K562 (cell line): Measurements from ENCODE around the gene PEX7. TPM values are rescaled to one million over a fixed set of nuclear protein-coding genes. Genes with fewer than 3 reads are reported as not detected.

Source experiments
- ATAC-seq: fragments of 200-7000 bp; cut with Tn5 transposase; 3 replicates; pipeline ENCODE4 v1.9.1; 2020; ENCODE audit warnings: moderate library complexity
- BruUV-seq: library from RNA; stranded (reverse); fragments of 400-500 nt; replicated peaks from 2 replicates; lab custom pipeline; 2021; lab: Mats Ljungman, UMichigan
- CTCF ChIA-PET: fragments of 300-600 bp; formaldehyde crosslinking; extraction: SDS; loops from one replicate; lab custom pipeline; 2021; ENCODE audit warnings: low intra/inter-chr PET ratio; lab: Yijun Ruan, JAX
- POLR2A ChIA-PET: fragments of 300-600, 350-650 bp; sonication (Branson Sonifier 250); formaldehyde crosslinking; extraction: SDS; loops from one replicate; lab custom pipeline; 2021; ENCODE audit warnings: antibody characterized with exemption, inconsistent platforms; lab: Yijun Ruan, JAX
- DNase-seq, 4 experiments: peaks; one replicate each; pipeline versions ENCODE4 v3.0.0 to v3.0.0-alpha.2; 2011 to 2018; ENCODE audit warnings: low spot score in 3 of 4, mixed read lengths in 3 of 4; ENCODE audit errors: extremely low read depth in 1 of 4
- FAIRE-seq: peaks from 2 replicates; lab custom pipeline; 2011; peaks lifted over from hg19 to GRCh38; lab: Jason Lieb, UNC
- H2AFZ ChIP-seq: 2 replicates; pipeline ENCODE4 v1.6.0; 2011; ENCODE audit warnings: low read depth, low read length, control low read depth, inconsistent platforms
- H3K27ac ChIP-seq: fragments of 200-600 bp; 3 replicates; pipeline ENCODE4 v1.8.0; 2011; ENCODE audit warnings: low read depth, mild to moderate bottlenecking, control low read depth, inconsistent platforms, low read length, moderate library complexity, mixed read lengths; ENCODE audit errors: extremely low read depth
- H3K27me3 ChIP-seq, 2 experiments: fragments of 300-600 bp in 1 of 2; 2 replicates in 1 of 2; 3 replicates in 1 of 2; pipeline versions ENCODE4 v1.6.0 to v1.8.0; 2011; ENCODE audit warnings: inconsistent platforms in 2 of 2, low read length in 2 of 2, mild to moderate bottlenecking in 1 of 2, mixed read lengths in 1 of 2, moderate library complexity in 1 of 2; ENCODE audit not compliant: control insufficient read depth in 2 of 2, insufficient read depth in 2 of 2
- H3K36me3 ChIP-seq: fragments of 300-600 bp; 3 replicates; pipeline ENCODE4 v1.8.0; 2011; ENCODE audit warnings: mild to moderate bottlenecking, low read length, inconsistent platforms; ENCODE audit not compliant: control insufficient read depth, insufficient read depth
- H3K4me1 ChIP-seq, 2 experiments: fragments of 200-600 bp in 1 of 2; replicated peaks in 1 of 2; 2 replicates in 1 of 2; 3 replicates in 1 of 2; pipeline versions ENCODE4 v1.5.1 to v1.8.0; 2011; ENCODE audit warnings: inconsistent platforms in 2 of 2, low read length in 2 of 2, mild to moderate bottlenecking in 1 of 2, mixed read lengths in 1 of 2, moderate library complexity in 1 of 2; ENCODE audit not compliant: control insufficient read depth in 2 of 2, insufficient read depth in 2 of 2
- H3K4me2 ChIP-seq: 2 replicates; pipeline ENCODE4 v1.6.1; 2011; ENCODE audit warnings: low read length, control low read depth, inconsistent platforms, mixed read lengths; ENCODE audit not compliant: insufficient read depth
- H3K4me3 ChIP-seq: fragments of 200-600 bp; sonication (generic), shearing (Covaris generic); 2 replicates; pipeline ENCODE4 v1.5.1; 2016; ENCODE audit warnings: control low read depth, inconsistent platforms
- H3K79me2 ChIP-seq: fragments of 200-600 bp; 3 replicates; pipeline ENCODE4 v1.8.0; 2011; ENCODE audit warnings: low read length, inconsistent platforms; ENCODE audit not compliant: control insufficient read depth, insufficient read depth
- H3K9ac ChIP-seq, 2 experiments: 2 replicates each; pipeline versions ENCODE4 v1.6.0 to v1.6.1; 2011; ENCODE audit warnings: low read depth in 2 of 2, low read length in 2 of 2, control low read depth in 1 of 2, inconsistent platforms in 1 of 2, mild to moderate bottlenecking in 1 of 2, mixed read lengths in 1 of 2; ENCODE audit not compliant: insufficient read depth in 1 of 2
- H3K9me1 ChIP-seq: one replicate; pipeline ENCODE4 v1.6.0; 2011; ENCODE audit warnings: inconsistent platforms, mild to moderate bottlenecking, low read length, moderate library complexity; ENCODE audit not compliant: control insufficient read depth, insufficient read depth
- H3K9me3 ChIP-seq: replicated peaks from 2 replicates; pipeline ENCODE4 v1.5.1; 2011; ENCODE audit warnings: low read depth, low read length, inconsistent platforms; ENCODE audit not compliant: control insufficient read depth, insufficient read depth
- H4K20me1 ChIP-seq: replicated peaks from 2 replicates; pipeline ENCODE4 v1.6.1; 2011; ENCODE audit warnings: low read length, inconsistent platforms, mixed read lengths; ENCODE audit not compliant: control insufficient read depth, insufficient read depth
- DIDO1 ChIP-seq: fragments of 450-650 bp; IDR thresholded peaks from 2 replicates; pipeline ENCODE4 v1.6.1; 2016; ENCODE audit warnings: low read depth, missing biosample characterization, missing genetic modification characterization
- FOS ChIP-seq: IDR thresholded peaks from 3 replicates; pipeline ENCODE4 v1.6.1; 2011; ENCODE audit not compliant: insufficient read length; ENCODE audit errors: extremely low read depth
- GTF2A2 ChIP-seq: IDR thresholded peaks from 2 replicates; pipeline ENCODE4 v1.6.1; 2016; ENCODE audit warnings: mild to moderate bottlenecking, missing genetic modification characterization, missing compliant biosample characterization
- HDGF ChIP-seq: fragments of 450-650 bp; IDR thresholded peaks from 2 replicates; pipeline ENCODE4 v1.6.1; 2016
- PRDM10 ChIP-seq: fragments of 450-650 bp; IDR thresholded peaks from 2 replicates; pipeline ENCODE4 v1.6.1; 2018; ENCODE audit not compliant: partially characterized antibody
- PTRF ChIP-seq: fragments of 450-650 bp; IDR thresholded peaks from 2 replicates; pipeline ENCODE4 v1.6.1; 2016; ENCODE audit warnings: mild to moderate bottlenecking, missing genetic modification characterization, missing compliant biosample characterization
- SMAD4 ChIP-seq: fragments of 250-450 bp; sonication (Bioruptor Pico); conservative IDR thresholded peaks from 2 replicates; pipeline ENCODE4 v1.8.0; 2021; ENCODE audit warnings: inconsistent platforms, mild to moderate bottlenecking, moderate library complexity
- TSC22D4 ChIP-seq: fragments of 450-650 bp; IDR thresholded peaks from 2 replicates; pipeline ENCODE4 v1.6.1; 2016; ENCODE audit warnings: missing genetic modification characterization, missing biosample characterization, control low read depth
- WHSC1 ChIP-seq: IDR thresholded peaks from one replicate; pipeline ENCODE4 v1.6.1; 2012; ENCODE audit warnings: low read length, control low read depth, inconsistent platforms
- WGBS: fragments of 100-300 bp; shearing (Covaris generic); methylation state at CpG from one replicate; pipeline ENCODE4 v1.1.6; 2016; ENCODE audit warnings: low coverage, mixed read lengths; ENCODE audit not compliant: insufficient coverage; ENCODE audit errors: missing lambda C conversion rate; 5-methylcytosine and 5-hydroxymethylcytosine counted together
- in situ Hi-C: fragments of 300-500 bp; cut with MboI; formaldehyde crosslinking; loops from 4 replicates; pipeline ENCODE4 v1.15.0; 2018; ENCODE audit warnings: inconsistent platforms, mixed read lengths
- intact Hi-C: fragments of 100-400 bp; cut with micrococcal nuclease; formaldehyde crosslinking; loops from 2 replicates; pipeline ENCODE4 v1.14.2; 2022
- polyA plus RNA-seq, 8 experiments: library from polyadenylated mRNA; depleted of rRNA in 4 of 8; stranded (reverse) in 5 of 8; unstranded in 3 of 8; fragments of >200 nt; fragmentation: Nextera tagmentation in 2 of 8; fragmentation: Illumina TruSeq in 1 of 8; extraction: Ambion mirVana in 2 of 8; extraction: Trizol in 1 of 8; gene quantifications; 2 replicates each; pipeline versions ENCODE4 v1.2.1 to v1.2.3, GENCODE V29; 2011 to 2014; ENCODE audit warnings: inconsistent platforms in 1 of 8, missing spikeins in 1 of 8
- total RNA-seq, 7 experiments: library from RNA; depleted of rRNA in 6 of 7; stranded (reverse); fragments of >200 nt in 6 of 7; fragmentation: Illumina TruSeq in 2 of 7; extraction: Trizol in 2 of 7; gene quantifications; 2 replicates each; pipeline versions ENCODE4 v1.2.1 to v1.2.3, GENCODE V29; 2011 to 2021; ENCODE audit warnings: low replicate concordance in 1 of 7
- TF ChIP-seq, protein P1 (sequence below): fragments of 250-450 bp; sonication (Bioruptor Pico); IDR thresholded peaks from 2 replicates; pipeline ENCODE4 v1.4.0; 2020; ENCODE audit warnings: borderline replicate concordance

The PEX7 gene
- total and polyA plus RNA-seq, 9 of the 15 experiments (the other 6 are each of a cell fraction or from before 2014, with no cell fraction given) = 1.6 to 12.9 (median 9.1) TPM

DNA sequence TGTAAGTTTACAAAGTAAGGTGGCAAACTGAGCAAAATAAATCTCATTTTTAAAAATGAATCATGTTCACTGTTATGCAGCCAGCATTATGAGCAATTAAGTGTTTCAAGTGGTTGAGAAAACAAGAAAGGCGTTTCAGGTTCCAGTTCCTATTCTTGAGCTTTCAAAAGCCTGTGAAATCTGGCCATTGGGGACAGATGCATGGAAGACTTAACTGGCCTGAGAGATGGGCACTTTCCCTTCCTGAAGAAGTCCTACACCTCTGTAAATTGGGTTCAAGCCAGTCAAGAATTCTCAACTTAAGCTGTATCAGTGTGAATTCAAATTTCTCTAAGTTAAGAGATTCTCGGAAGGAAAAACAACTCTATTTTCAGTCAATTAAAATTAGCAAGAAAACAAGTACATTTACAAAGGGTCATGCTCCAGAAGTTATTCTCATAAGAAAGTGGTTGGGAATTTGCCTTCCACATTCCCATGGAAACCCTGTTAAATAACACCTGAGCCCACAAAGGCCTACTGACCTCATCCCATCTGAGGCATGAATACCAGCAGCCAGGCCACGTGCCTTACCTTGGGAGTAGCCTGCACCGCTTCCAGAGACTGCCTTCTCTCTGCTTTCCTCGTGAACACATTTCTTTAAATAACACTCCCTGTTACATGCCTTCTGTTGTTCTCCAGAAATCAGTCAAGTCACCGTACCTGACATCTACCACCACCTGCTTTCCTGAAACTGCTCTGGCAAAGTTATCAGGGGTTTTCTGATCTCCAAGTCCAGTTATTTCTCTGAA lies 49.5 kb upstream of the PEX7 start (continued):
- no peak for TF ChIP-seq TSC22D4
- TF ChIP-seq WHSC1 = no peak
- TF ChIP-seq DIDO1 = no peak
- TF ChIP-seq FOS = no peak

DNA sequence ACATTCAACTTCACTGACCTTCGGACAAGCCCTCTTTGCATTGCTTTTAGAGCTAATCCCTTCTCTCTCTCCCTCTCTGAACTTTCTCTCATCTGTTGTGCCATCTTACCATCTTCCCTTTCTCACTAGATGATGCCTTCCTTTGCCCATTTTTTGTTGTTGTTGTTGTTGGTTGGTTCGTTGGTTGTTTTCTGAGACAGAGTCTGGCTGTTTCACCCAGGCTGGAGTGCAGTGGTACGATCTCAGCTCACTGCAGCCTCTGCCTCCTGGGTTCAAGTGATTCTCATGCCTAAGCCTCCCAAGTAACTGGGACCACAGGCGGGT lies 49.0 kb upstream of the PEX7 start:
- Histone ChIP-seq H3K4me2 (no peak overlapping the region), H3K9me3 (no peaks in the 10 kb centered on the region), H3K4me1 (peaks cover 0 to 16% of the 10 kb centered on the region in 2 experiments; a peak in 3 of 5 replicates), H3K36me3 (no peaks in the 10 kb centered on the region), H2AFZ (no peak overlapping the region), H3K27me3 (no peaks in the 10 kb centered on the region), H3K79me2 (peaks cover 86% of the 10 kb centered on the region), H3K9ac (no peak overlapping the region), H4K20me1 (no peaks in the 10 kb centered on the region), H3K9me1 (no peaks in the 10 kb centered on the region), H3K27ac (peak overlapping the region; percentile 46; the same call in 1 of the 3 replicates), H3K4me3 (no peak overlapping the region)
- FAIRE-seq = no peak
- intact Hi-C loops = no loop called here
- 0 out of 2 replicates have a peak, but pooled peaks have one; percentile 14 for TF ChIP-seq GTF2A2
- TF ChIP-seq PRDM10 = peak; percentile 54
- TF ChIP-seq, protein P1, sequence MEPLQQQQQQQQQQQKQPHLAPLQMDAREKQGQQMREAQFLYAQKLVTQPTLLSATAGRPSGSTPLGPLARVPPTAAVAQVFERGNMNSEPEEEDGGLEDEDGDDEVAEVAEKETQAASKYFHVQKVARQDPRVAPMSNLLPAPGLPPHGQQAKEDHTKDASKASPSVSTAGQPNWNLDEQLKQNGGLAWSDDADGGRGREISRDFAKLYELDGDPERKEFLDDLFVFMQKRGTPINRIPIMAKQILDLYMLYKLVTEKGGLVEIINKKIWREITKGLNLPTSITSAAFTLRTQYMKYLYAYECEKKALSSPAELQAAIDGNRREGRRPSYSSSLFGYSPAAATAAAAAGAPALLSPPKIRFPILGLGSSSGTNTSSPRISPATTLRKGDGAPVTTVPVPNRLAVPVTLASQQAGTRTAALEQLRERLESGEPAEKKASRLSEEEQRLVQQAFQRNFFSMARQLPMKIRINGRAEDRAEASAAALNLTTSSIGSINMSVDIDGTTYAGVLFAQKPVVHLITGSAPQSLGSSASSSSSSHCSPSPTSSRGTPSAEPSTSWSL (CRISPR knock-in tag) = no peak
- TF ChIP-seq SMAD4 = 0 out of 2 replicates have a peak, but pooled peaks have one; percentile 0
- 0 out of 2 replicates have a peak, but pooled peaks have one; percentile 67 for TF ChIP-seq HDGF
- no peak for TF ChIP-seq PTRF (tag)
- BruUV-seq = no TSS peak
- DNase-seq = no peak
- no peak for ATAC-seq
- ChIA-PET CTCF (no interaction called here), POLR2A (interaction anchor here (1.8 kb wide), 1 partner anchor 11 kb away, joined by 10 read pairs; no protein-coding TSS in a partner anchor)
- 49% methylated on average over 4 of the region's 4 CpGs for WGBS
- in situ Hi-C loops = no loop called here
